Stimulated activated CD8-positive, alpha-beta memory T cell treated with anti-CD3 and anti-CD28 coated beads, Interleukin-12 subunit alpha, Interleukin-12 subunit beta, amount 100 ng/mL, for 24 hours (primary cell): ENCODE measurements around the gene ZBTB34.

ENCODE experiments used
- DNase-seq: peaks from one replicate; pipeline ENCODE4 v3.0.0-alpha.2; 2020; ENCODE audit errors: extremely low read depth

Gene ZBTB34

GRCh38 chr9:126876531-126876930 is 16.1 kb downstream of the ZBTB34 start:
- DNase-seq, result no peak

GRCh38 chr9:126877418-126877817 is 17.0 kb downstream of the ZBTB34 start:
- no peak for DNase-seq

- DNase-seq, result no peak
Measured at GRCh38 chr9:126879288-126879687, 18.8 kb downstream of the ZBTB34 start.

DNA sequence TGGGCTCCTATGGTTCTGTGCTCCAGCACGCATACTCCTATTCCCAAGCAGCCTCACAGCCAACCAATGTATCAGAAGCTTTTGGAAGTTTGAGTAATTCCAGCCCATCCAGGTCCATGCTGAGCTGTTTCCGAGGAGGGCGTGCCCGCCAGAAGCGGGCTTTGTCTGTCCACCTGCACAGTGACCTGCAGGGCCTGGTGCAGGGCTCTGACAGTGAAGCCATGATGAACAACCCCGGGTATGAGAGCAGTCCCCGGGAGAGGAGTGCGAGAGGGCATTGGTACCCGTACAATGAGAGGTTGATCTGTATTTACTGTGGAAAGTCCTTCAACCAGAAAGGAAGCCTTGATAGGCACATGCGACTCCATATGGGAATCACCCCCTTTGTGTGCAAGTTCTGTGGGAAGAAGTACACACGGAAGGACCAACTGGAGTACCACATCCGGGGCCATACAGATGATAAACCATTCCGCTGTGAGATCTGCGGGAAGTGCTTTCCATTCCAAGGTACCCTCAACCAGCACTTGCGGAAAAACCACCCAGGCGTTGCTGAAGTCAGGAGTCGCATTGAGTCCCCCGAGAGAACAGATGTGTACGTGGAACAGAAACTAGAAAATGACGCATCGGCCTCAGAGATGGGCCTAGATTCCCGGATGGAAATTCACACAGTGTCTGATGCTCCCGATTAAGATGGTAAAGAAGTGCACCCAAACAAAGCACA is 19.9 kb downstream of the ZBTB34 start:
- no peak for DNase-seq

DNA sequence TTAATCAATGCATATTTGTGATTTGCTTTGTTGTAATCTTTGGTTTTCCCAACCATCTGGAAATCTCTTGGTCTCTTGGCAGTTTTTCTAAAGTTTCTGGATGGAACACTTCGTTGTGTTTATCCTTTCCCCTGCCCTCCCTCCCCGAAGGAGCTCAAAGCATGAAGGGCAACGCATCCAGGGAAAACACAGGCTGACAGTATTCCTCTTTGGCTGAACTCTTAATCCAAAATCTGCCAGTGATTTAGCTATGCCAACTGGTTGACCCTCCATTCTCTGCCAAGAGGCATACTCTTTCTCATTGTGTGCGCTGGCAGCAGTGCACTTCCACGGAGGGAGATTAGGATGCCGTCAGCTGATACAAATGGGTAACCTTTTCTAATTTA is 20.5 kb downstream of the ZBTB34 start:
- DNase-seq, result no peak

DNA sequence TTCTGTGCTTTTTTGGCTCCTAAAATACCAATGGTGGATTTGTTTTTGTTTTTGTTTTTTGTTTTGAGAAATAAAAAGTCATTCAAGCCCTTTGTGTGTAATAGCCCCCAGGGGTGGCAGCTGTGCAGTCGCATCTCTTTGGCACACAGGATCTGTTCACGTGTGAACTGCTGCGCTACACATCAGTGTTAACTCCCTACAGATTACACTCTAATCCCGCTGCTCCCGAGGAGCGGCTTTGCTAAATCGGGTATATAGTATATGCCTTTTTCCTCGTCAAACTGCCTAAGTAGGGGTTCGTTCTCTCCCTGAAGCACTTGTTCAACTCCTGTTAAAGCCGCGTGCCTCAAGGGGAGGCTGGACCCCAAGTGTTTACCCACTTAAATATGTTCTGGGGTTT is 22.3 kb downstream of the ZBTB34 start:
- DNase-seq, result no peak

DNA sequence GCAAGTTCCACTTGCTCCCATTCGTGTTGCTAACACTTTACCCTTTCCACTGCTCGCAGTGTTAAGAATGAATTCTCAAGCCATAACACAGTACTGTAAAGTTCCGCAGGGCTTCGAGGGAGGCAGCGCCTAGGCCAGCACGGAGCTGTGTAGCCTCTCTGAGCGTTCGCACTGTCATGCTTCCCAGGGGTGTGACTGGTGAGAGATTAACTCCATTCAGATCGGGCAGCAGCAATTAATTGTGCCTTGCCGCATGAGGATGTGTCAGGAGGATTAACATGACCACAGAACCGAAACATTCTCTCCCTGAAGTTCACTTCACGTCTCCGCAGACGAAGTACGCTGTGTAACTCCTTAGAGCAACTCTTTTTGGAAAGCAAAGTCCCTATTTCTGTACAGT is 23.2 kb downstream of the ZBTB34 start:
- no peak for DNase-seq

DNA sequence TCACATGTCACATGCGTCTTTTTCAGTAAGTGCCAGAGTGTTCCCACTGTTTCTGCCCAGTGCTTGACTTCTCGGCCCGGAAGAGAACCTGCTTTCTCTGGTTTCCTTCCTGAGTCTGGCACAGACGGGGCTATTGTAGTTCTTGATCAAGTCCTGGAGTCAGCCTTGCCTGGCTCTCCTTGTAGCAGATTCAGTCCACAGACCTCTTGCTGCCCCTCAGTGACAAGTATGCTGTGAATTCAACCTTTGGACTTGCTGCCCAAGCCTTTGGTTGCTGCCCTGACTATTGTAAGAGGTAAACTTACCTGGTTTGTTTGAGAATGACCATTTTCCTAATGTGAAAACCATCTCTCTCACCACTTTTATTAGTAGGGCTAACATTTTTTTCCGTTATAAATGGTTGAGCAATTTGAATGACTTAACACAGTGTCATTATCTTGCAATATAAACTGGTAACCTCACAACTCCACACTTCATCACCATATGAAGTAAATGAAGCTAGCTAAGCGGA is 24.7 kb downstream of the ZBTB34 start:
- no peak for DNase-seq

GRCh38 chr9:126886034-126886822 is 25.8 kb downstream of the ZBTB34 start:
- no peak for DNase-seq

- no peak for DNase-seq
Measured at GRCh38 chr9:126886897-126887296, 26.5 kb downstream of the ZBTB34 start.

DNA sequence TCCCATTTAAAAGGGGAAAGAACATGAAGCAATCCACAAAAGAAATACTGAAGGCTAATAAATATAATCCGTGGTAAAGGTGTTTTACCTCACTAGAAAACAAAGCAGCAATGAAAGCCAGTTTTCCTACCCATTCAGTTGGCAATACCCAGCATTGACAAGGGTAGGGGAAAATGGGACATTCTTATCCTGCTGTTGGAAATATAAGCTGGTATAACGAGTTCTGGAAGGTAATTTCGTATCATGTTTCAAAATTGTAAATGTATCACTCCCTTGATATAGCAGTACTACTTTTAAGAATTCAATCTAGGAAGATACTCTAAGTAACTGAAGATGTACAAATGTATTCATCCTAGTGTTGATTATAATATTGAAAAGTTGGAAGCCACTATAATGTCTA is 31.2 kb downstream of the ZBTB34 start:
- DNase-seq, result no peak

- DNase-seq, result no peak
Measured at GRCh38 chr9:126893079-126893478, 32.6 kb downstream of the ZBTB34 start.

- DNase-seq, result no peak
Measured at GRCh38 chr9:126894052-126894603, 33.7 kb downstream of the ZBTB34 start.

DNA sequence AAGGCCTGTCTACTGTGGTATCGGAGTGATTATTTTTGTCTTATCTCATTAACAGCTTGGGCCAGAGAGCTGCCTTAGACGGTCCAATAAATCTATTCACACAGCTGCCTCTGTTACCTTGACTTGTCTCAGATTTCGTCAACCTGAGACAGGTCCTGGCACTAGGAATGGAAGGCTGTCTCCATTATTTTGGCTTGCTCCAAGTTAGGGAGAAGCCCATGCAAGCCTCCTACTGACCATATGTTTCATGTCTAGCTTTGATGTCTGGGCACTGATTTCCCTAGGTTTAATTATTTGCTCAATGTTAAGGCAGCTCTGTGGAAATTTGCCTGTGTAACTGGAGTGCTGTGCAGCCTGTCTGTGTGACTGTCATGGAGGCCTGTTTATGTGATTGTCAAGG is 41.8 kb downstream of the ZBTB34 start:
- DNase-seq, result no peak

DNA sequence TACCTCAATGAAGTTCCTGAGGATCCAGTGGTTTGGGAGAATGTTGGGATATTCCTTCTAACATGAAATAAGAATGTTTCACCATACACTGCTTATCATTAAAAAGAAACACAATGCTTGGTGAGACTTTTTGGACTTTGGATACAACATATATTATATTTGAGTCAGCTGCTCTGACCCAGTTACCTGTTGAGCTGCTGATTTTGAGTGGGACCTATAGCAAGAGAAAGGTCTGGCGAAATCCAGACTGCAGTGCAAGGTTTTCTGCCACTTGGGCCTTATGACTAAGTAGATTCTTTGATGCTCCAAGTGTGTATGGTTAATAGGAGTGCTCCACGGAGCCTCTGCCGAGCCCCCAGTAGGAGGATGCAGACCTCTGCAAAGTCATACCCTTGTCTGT is 44.1 kb downstream of the ZBTB34 start:
- DNase-seq, result no peak

DNA sequence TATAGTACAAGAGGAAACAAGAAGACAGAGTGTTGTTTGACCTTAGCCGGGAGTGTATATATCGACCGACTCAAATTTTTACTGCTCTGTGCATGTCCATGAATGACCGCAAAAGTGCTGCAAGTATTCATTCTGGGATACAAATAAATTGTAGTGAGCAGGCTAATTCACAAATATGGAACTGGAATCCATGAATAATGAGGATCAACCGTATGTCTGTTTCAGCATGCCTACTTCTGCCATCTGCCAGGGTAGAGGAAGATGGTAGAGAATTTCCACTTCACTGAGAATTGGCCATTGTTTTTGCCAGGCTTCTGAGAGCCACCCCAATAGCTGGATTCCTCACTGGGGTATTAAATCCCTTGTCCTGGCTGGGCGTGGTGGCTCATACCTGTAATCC is 45.7 kb downstream of the ZBTB34 start:
- no peak for DNase-seq

DNA sequence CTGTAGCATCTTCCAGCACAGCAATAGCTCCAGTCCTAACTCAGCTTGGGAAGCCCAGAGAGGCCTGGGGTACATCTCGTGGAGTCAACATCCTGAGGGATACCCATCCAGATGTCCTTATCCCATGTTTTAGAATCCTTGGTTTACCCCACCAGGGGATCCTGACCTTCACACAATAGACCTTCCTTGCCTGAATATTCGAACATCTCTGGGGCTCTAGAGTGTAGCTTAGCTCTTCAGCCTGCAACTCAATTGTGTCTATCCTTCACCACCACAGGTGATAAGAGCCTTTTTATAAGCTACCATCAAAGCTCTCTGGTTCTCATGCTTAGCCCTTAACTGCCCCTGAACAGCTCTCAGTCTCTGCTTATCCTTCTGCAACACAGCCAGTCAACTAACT is 46.6 kb downstream of the ZBTB34 start:
- DNase-seq, result no peak

- DNase-seq, result peak; percentile 82
Measured at GRCh38 chr9:126914458-126915280, 54.2 kb downstream of the ZBTB34 start, which contains the start of gene RALGPS1. TSS of gene RALGPS1 (plus strand) at chr9:126914782. CDS start at chr9:126962290, 47,508 bp downstream.

DNA sequence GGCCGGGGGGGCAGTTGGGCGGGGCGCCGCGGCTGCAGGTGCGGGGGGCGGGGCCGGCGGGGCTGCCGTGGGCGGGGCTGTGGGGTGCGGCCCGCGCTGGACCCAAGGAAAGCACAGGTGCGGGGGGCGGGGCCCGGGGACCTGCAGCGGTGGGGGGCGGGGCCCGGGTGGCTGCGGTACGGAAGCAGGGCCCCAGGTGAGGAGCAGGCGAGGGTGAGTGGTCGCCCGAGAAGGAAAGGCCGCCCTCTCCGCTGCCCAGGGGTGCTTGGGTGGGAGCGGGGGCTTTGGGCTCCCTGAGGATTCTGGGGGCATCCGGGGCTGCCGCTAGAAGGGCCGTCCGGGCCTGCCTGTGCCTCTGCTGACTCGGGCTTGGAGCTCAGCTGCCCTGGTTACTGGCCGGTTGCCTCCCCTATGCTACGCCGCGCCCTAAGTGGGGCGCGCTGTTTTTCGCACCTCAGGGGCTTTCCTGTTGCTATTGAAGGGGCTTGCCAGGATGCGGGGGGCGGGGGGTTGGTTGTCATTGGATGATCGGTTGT is 54.9 kb downstream of the ZBTB34 start:
- no peak for DNase-seq

- DNase-seq, result no peak
Measured at GRCh38 chr9:126915846-126916543, 55.6 kb downstream of the ZBTB34 start.

DNA sequence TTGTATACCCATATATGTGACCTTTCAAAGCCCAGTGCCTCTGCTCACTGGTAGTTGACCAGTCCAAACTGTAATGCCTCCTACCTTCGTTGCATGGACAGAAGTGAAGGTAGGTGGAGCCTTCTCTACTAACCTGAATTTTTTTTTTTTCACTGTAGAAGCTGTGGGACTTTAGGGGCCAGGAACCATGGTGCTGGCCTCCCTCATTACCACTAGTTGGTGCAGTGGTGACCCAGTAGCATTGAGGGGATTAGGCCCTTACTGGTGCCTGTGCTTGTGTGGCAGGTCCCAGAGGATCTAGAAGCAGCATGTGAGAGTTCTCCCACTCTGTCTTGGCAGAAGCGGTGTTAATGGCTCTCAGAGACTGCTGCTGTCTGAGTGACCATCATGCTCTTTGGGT is 56.5 kb downstream of the ZBTB34 start:
- no peak for DNase-seq
